ENCODE measurements around the gene RGS3. TPM values are rescaled to one million over a fixed set of nuclear protein-coding genes. Genes with fewer than 3 reads are reported as not detected.
A peak's percentile ranks its signal among the peaks of the same experiment; 100 is the strongest.

The RGS3 gene
- total RNA-seq, 3 donors from 2014 or later = 65.9 to 83.8 (median 70.7) TPM

DNA sequence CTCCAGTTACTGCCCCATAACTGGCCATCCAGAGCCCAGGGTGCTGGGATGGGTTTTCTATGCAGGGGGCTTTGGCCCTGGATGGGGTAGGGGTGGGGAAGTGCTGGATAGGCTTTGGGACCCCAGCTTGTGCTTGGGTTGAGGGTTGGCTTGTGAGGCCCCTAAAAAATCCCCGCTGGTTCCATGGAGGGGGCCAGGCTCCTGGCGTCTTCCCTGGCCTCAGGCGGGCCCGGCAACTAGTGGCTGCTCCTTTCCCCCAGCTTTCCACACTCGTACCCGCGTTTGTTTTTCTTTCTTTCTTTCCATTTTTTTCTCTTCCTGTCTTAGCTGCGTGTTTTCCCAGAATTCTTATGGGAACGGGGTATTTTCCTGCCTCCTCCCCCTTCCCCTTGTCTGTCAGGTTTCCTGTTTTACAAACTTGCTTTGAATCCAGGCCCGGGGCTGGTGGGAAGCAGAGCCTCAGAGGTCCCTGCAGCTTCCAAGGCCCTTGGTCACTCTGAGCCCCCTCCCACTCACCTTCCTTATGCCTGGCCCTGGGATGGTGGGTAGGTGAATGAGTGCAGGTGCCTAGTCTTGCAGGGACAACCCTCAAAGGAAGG is 40.2 kb downstream of the RGS3 start:
- H3K4me1 ChIP-seq (ENCODE audit: low read depth) = peaks cover 14% of the 10 kb centered on the region
- no peaks in the 10 kb centered on the region for H3K36me3 ChIP-seq (ENCODE audit: low read depth)
- H3K9me3 ChIP-seq = no peaks in the 10 kb centered on the region
- intact Hi-C loops (cut with DNase I, micrococcal nuclease) = no loop called here
- ATAC-seq (no peak), DNase-seq (no peak)
- no peak overlapping the region for H3K4me3 ChIP-seq
- TF ChIP-seq CTCF (IDR thresholded peaks at IDR 0.05) = no peak

- TF ChIP-seq CTCF (IDR thresholded peaks at IDR 0.05) = no peak
- no peak overlapping the region for H3K4me3 ChIP-seq
- H3K9me3 ChIP-seq = no peaks in the 10 kb centered on the region
- DNase-seq (peak; percentile 66 to 72 (median 72)), ATAC-seq (peak; percentile 71)
- intact Hi-C loops (cut with DNase I, micrococcal nuclease) = no loop called here
- H3K36me3 ChIP-seq (ENCODE audit: low read depth) = no peaks in the 10 kb centered on the region
- peaks cover 20% of the 10 kb centered on the region for H3K4me1 ChIP-seq (ENCODE audit: low read depth)
These were observed 41.4 kb downstream of the RGS3 start for GRCh38 chr9:113504725-113505590.

DNA sequence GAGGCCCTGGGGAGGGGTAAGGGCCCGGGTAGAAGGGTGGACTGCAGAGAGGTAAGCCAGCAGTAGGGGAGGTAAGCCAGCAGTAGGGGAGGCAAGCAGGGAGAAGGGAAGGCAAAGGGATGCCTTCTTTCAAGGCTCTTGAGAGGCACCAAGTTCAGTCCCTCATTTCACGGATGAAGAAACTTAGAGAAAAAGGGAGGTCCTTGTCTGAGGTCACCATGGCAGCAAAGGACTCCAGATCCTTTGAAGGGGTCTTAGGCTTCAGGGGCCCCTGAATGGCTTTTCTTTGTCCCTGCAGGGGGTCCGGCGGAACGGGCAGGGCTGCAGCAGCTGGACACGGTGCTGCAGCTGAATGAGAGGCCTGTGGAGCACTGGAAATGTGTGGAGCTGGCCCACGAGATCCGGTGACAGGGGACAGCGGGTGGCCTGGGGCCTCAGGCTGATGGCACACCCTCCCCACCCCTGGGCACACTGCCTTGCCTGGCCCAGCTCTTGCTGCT is 42.6 kb downstream of the RGS3 start:
- H3K4me1 ChIP-seq (ENCODE audit: low read depth) = peaks cover 31% of the 10 kb centered on the region

GRCh38 chr9:113507256-113507655 is 43.7 kb downstream of the RGS3 start:
- Histone ChIP-seq H3K4me1 (ENCODE audit: low read depth) (peaks cover 39% of the 10 kb centered on the region), H3K4me3 (no peak overlapping the region), H3K36me3 (ENCODE audit: low read depth) (no peaks in the 10 kb centered on the region), H3K9me3 (no peaks in the 10 kb centered on the region)
- intact Hi-C loops (cut with DNase I, micrococcal nuclease) = no loop called here
- ATAC-seq (no peak), DNase-seq (peak in 1 of 3 donors; percentile 50)
- TF ChIP-seq CTCF (IDR thresholded peaks at IDR 0.05) = no peak

More for the DNA sequence above, 42.6 kb downstream of the RGS3 start:
- Histone ChIP-seq H3K4me3 (no peak overlapping the region), H3K36me3 (ENCODE audit: low read depth) (no peaks in the 10 kb centered on the region), H3K9me3 (no peaks in the 10 kb centered on the region)
- TF ChIP-seq CTCF (IDR thresholded peaks at IDR 0.05) = no peak
- intact Hi-C loops (cut with DNase I, micrococcal nuclease) = no loop called here
- DNase-seq = peak in 1 of 3 donors; percentile 33
- no peak for ATAC-seq

GRCh38 chr9:113508111-113508749 is 44.7 kb downstream of the RGS3 start:
- no peak for TF ChIP-seq CTCF (IDR thresholded peaks at IDR 0.05)
- Histone ChIP-seq H3K4me3 (no peak overlapping the region), H3K4me1 (ENCODE audit: low read depth) (peaks cover 46% of the 10 kb centered on the region), H3K9me3 (no peaks in the 10 kb centered on the region), H3K36me3 (ENCODE audit: low read depth) (no peaks in the 10 kb centered on the region)
- DNase-seq (peak; percentile 61 to 95 (median 67)), ATAC-seq (peak; percentile 76)
- intact Hi-C loops (cut with DNase I, micrococcal nuclease) = no loop called here
